H1 (cell line): ENCODE results near the gene INPP4A. TPM values are rescaled to one million over a fixed set of nuclear protein-coding genes. Genes with fewer than 3 reads are reported as not detected.

Source experiments
- CTCF ChIA-PET: fragments of 300-600 bp; sonication (Branson Sonifier 250); formaldehyde crosslinking; loops from one replicate; lab custom pipeline; 2021; ENCODE audit not compliant: partially characterized antibody; lab: Charles Lee
- POLR2A ChIA-PET: fragments of 300-600 bp; sonication (Branson Sonifier 250); formaldehyde crosslinking; loops from one replicate; lab custom pipeline; 2021; ENCODE audit warnings: inconsistent platforms; ENCODE audit not compliant: partially characterized antibody; lab: Charles Lee
- DNase-seq, 2 experiments: peaks; one replicate each; pipeline versions ENCODE4 v3.0.0 to v3.0.0-alpha.2; 2010 to 2022; ENCODE audit warnings: low spot score in 2 of 2, low read depth in 1 of 2, mixed read lengths in 1 of 2
- FAIRE-seq: peaks from 2 replicates; lab custom pipeline; 2011; peaks lifted over from hg19 to GRCh38; lab: Jason Lieb, UNC
- H2AFZ ChIP-seq: 2 replicates; pipeline ENCODE4 v1.8.1; 2012; ENCODE audit warnings: low read length, inconsistent platforms
- H2AK5ac ChIP-seq: 2 replicates; pipeline ENCODE4 v1.6.1; 2013; ENCODE audit warnings: low read depth, low read length
- H2BK120ac ChIP-seq: replicated peaks from 2 replicates; pipeline ENCODE3; 2013; ENCODE audit warnings: low read depth, low read length, inconsistent platforms
- H2BK12ac ChIP-seq: 2 replicates; pipeline ENCODE4 v1.6.1; 2013; ENCODE audit warnings: low read depth, low read length
- H2BK15ac ChIP-seq: 2 replicates; pipeline ENCODE4 v1.6.1; 2013; ENCODE audit warnings: low read length
- H2BK20ac ChIP-seq: 2 replicates; pipeline ENCODE4 v1.6.1; 2013; ENCODE audit warnings: low read length
- H2BK5ac ChIP-seq: 2 replicates; pipeline ENCODE4 v1.6.1; 2013; ENCODE audit warnings: low read depth, low read length
- H3K14ac ChIP-seq: 2 replicates; pipeline ENCODE4 v1.6.1; 2013; ENCODE audit warnings: inconsistent platforms; ENCODE audit not compliant: insufficient read length
- H3K18ac ChIP-seq: 2 replicates; pipeline ENCODE4 v1.6.1; 2013; ENCODE audit warnings: low read length; ENCODE audit errors: extremely low read depth
- H3K23ac ChIP-seq: 2 replicates; pipeline ENCODE4 v1.6.1; 2013; ENCODE audit warnings: inconsistent platforms; ENCODE audit not compliant: insufficient read length
- H3K23me2 ChIP-seq: 2 replicates; pipeline ENCODE4 v1.6.1; 2013; ENCODE audit warnings: low read depth, low read length
- H3K27ac ChIP-seq: 2 replicates; pipeline ENCODE4 v1.6.1; 2011; ENCODE audit warnings: low read depth, low read length, inconsistent platforms
- H3K27me3 ChIP-seq, 4 experiments: replicated peaks in 1 of 4; 1 replicate in 1 of 4; 2 replicates in 3 of 4; pipeline versions ENCODE4 v1.6.1 to v1.8.1; 2011 to 2013; ENCODE audit warnings: low read length in 3 of 4, mild to moderate bottlenecking in 3 of 4, inconsistent platforms in 2 of 4, mixed read lengths in 2 of 4, moderate library complexity in 1 of 4; ENCODE audit not compliant: control insufficient read depth in 3 of 4, insufficient read depth in 3 of 4; ENCODE audit errors: extremely low read depth in 1 of 4
- H3K36me3 ChIP-seq, 4 experiments: 2 replicates each; pipeline versions ENCODE4 v1.6.1 to v1.8.1; 2011 to 2013; ENCODE audit warnings: mild to moderate bottlenecking in 4 of 4, low read length in 3 of 4, moderate library complexity in 2 of 4, control low read depth in 1 of 4, inconsistent platforms in 1 of 4; ENCODE audit not compliant: insufficient read depth in 4 of 4, control insufficient read depth in 2 of 4
- H3K4ac ChIP-seq: replicated peaks from 2 replicates; pipeline ENCODE3; 2013; ENCODE audit warnings: low read length, low read depth, mixed read lengths, inconsistent platforms; ENCODE audit not compliant: insufficient read length
- H3K4me1 ChIP-seq, 4 experiments: replicated peaks in 1 of 4; 1 replicate in 1 of 4; 2 replicates in 3 of 4; pipeline versions ENCODE4 v1.6.1 to v1.8.1; 2011 to 2013; ENCODE audit warnings: low read length in 3 of 4, inconsistent platforms in 2 of 4, mixed read lengths in 1 of 4; ENCODE audit not compliant: insufficient read depth in 4 of 4, control insufficient read depth in 3 of 4
- H3K4me2 ChIP-seq, 2 experiments: 2 replicates each; pipeline versions ENCODE4 v1.6.1 to v1.8.1; 2011 to 2013; ENCODE audit warnings: low read depth in 2 of 2, low read length in 2 of 2, control low read depth in 1 of 2, inconsistent platforms in 1 of 2, mild to moderate bottlenecking in 1 of 2; ENCODE audit not compliant: insufficient read depth in 1 of 2
- H3K4me3 ChIP-seq, 4 experiments: fragments of 200-600, 300-600 bp in 1 of 4; sonication (generic), shearing (Covaris generic), sonication (Bioruptor Twin) in 1 of 4; 2 replicates each; pipeline versions ENCODE4 v1.5.1 to v1.8.1; 2011 to 2016; ENCODE audit warnings: low read length in 4 of 4, low read depth in 3 of 4, control low read depth in 2 of 4, inconsistent platforms in 2 of 4, mild to moderate bottlenecking in 2 of 4, mixed read lengths in 1 of 4, moderate library complexity in 1 of 4; ENCODE audit not compliant: insufficient read depth in 2 of 4; ENCODE audit errors: extremely low read depth in 1 of 4
- H3K56ac ChIP-seq: replicated peaks from 2 replicates; pipeline ENCODE3; 2013; ENCODE audit warnings: low read depth, mild to moderate bottlenecking, mixed read lengths, low read length, inconsistent platforms; ENCODE audit not compliant: insufficient read length
- H3K79me1 ChIP-seq: 2 replicates; pipeline ENCODE4 v1.6.1; 2013; ENCODE audit warnings: low read depth, low read length, control low read depth
- H3K79me2 ChIP-seq, 2 experiments: 2 replicates each; pipeline versions ENCODE4 v1.6.1 to v1.8.1; 2012 to 2013; ENCODE audit warnings: low read length in 2 of 2, mild to moderate bottlenecking in 2 of 2, inconsistent platforms in 1 of 2; ENCODE audit not compliant: insufficient read depth in 2 of 2, control insufficient read depth in 1 of 2
- H3K9ac ChIP-seq, 4 experiments: replicated peaks in 1 of 4; 1 replicate in 1 of 4; 2 replicates in 3 of 4; pipeline versions ENCODE4 v1.6.1 to v1.8.1; 2011 to 2013; ENCODE audit warnings: low read depth in 3 of 4, low read length in 3 of 4, control low read depth in 2 of 4, mild to moderate bottlenecking in 2 of 4, moderate library complexity in 2 of 4, inconsistent platforms in 1 of 4; ENCODE audit errors: extremely low read depth in 1 of 4
- H3K9me3 ChIP-seq, 2 experiments: 2 replicates each; pipeline versions ENCODE4 v1.6.1 to v1.8.1; 2012 to 2013; ENCODE audit warnings: mild to moderate bottlenecking in 2 of 2, moderate library complexity in 2 of 2, control low read depth in 1 of 2, inconsistent platforms in 1 of 2, low read depth in 1 of 2, low read length in 1 of 2, mixed read lengths in 1 of 2; ENCODE audit not compliant: insufficient read depth in 2 of 2
- H4K20me1 ChIP-seq, 2 experiments: replicated peaks in 1 of 2; 2 replicates each; pipeline versions ENCODE3 to v1.8.1; 2011 to 2013; ENCODE audit warnings: inconsistent platforms in 2 of 2, low read length in 2 of 2, mild to moderate bottlenecking in 1 of 2; ENCODE audit not compliant: insufficient read depth in 2 of 2, control insufficient read depth in 1 of 2
- H4K5ac ChIP-seq: 2 replicates; pipeline ENCODE4 v1.6.1; 2013; ENCODE audit warnings: low read length, low read depth, mixed read lengths, inconsistent platforms; ENCODE audit not compliant: insufficient read length
- H4K8ac ChIP-seq: 2 replicates; pipeline ENCODE4 v1.8.0; 2013; ENCODE audit warnings: mild to moderate bottlenecking, moderate library complexity, low read length, inconsistent platforms; ENCODE audit not compliant: insufficient read depth; ENCODE audit errors: extremely low read depth
- H4K91ac ChIP-seq: replicated peaks from 2 replicates; pipeline ENCODE3; 2013; ENCODE audit warnings: low read length, mixed read lengths, inconsistent platforms; ENCODE audit not compliant: insufficient read length
- EGR1 ChIP-seq: IDR thresholded peaks from 2 replicates; pipeline ENCODE4 v1.6.1; 2011; ENCODE audit warnings: low read depth, low read length, borderline replicate concordance
- WGBS, 2 experiments: shearing (Covaris generic) in 1 of 2; methylation state at CpG; one replicate each; pipeline versions ENCODE4 v1.1.6 to v1.1.7; 2013 to 2015; ENCODE audit warnings: low lambda C conversion rate in 2 of 2, mixed read lengths in 2 of 2, inconsistent platforms in 1 of 2, low coverage in 1 of 2, missing lambda C conversion rate in 1 of 2; ENCODE audit not compliant: insufficient replicate concordance in 2 of 2, insufficient coverage in 1 of 2, insufficient read length in 1 of 2; ENCODE audit errors: extremely low coverage in 1 of 2, missing lambda C conversion rate in 1 of 2; 5-methylcytosine and 5-hydroxymethylcytosine counted together
- polyA plus RNA-seq, 7 experiments: library from polyadenylated mRNA; depleted of rRNA in 3 of 7; stranded (reverse) in 5 of 7; unstranded in 2 of 7; fragments of >200 nt in 5 of 7; fragments of 200-250 nt in 2 of 7; gene quantifications; 1 replicate in 5 of 7; 2 replicates in 1 of 7; 4 replicates in 1 of 7; pipeline versions ENCODE4 v1.2.1 to v1.2.3, GENCODE V29; 2011 to 2013; ENCODE audit warnings: missing spikeins in 2 of 7, mixed read lengths in 2 of 7
- total RNA-seq: library from RNA; stranded (reverse); fragmentation: NEBNext Ultra II Directional; extraction: Animal tissue kit (Norgen Biotek cat#: 25700); gene quantifications from 2 replicates; pipeline ENCODE4 v1.2.1, GENCODE V29; 2021

The INPP4A gene
- total and polyA plus RNA-seq, 2 of the 8 experiments (the other 6 are each of a cell fraction or from before 2014, with no cell fraction given): 25.6 to 34.3 TPM

- WGBS, 2 experiments: 80% methylated on average over 1 of the region's 1 CpG; no CpG with 5 or more reads in 1 of the 2 experiments
- no peak overlapping the region for H4K8ac ChIP-seq
- DNase-seq (no peak), FAIRE-seq (no peak)
- H3K14ac ChIP-seq: no peak overlapping the region
- H3K4me3 ChIP-seq: no peak overlapping the region
- peaks cover 0 to 6% (median 3%) of the 10 kb centered on the region in 4 experiments; a peak in 2 of 8 replicates for H3K36me3 ChIP-seq
- no peak overlapping the region for H2BK120ac ChIP-seq
- no peak overlapping the region for H3K4ac ChIP-seq
- no peak overlapping the region for H2BK20ac ChIP-seq
- no peak overlapping the region for H3K4me2 ChIP-seq
- H3K23ac ChIP-seq: no peak overlapping the region
- H2BK12ac ChIP-seq: no peak overlapping the region
- no peaks in the 10 kb centered on the region for H4K20me1 ChIP-seq
- no peaks in the 10 kb centered on the region for H3K9me3 ChIP-seq
- no peak overlapping the region for H4K5ac ChIP-seq
- H3K27ac ChIP-seq: no peak overlapping the region
- ChIA-PET POLR2A (interaction anchor here (0.6 kb wide), 1 partner anchor 1155 kb away, joined by 4 read pairs; no protein-coding TSS in a partner anchor), CTCF (interaction anchor here (0.7 to 1.2 kb wide), 2 partner anchors 42 to 341 kb away, joined by 3 read pairs; no protein-coding TSS in a partner anchor)
- no peak overlapping the region for H3K9ac ChIP-seq
- H3K4me1 ChIP-seq: no peaks in the 10 kb centered on the region
- no peaks in the 10 kb centered on the region for H3K23me2 ChIP-seq
- no peaks in the 10 kb centered on the region for H3K79me2 ChIP-seq
- no peak overlapping the region for H3K18ac ChIP-seq
- H2BK15ac ChIP-seq: no peak overlapping the region
- no peak for TF ChIP-seq EGR1
- H3K27me3 ChIP-seq: no peaks in the 10 kb centered on the region
- no peak overlapping the region for H4K91ac ChIP-seq
- no peak overlapping the region for H2BK5ac ChIP-seq
- H2AK5ac ChIP-seq: no peak overlapping the region
- no peak overlapping the region for H2AFZ ChIP-seq
- H3K79me1 ChIP-seq: no peaks in the 10 kb centered on the region
- no peak overlapping the region for H3K56ac ChIP-seq
Measured at GRCh38 chr2:98530114-98530513, 85.5 kb downstream of the INPP4A start.
